Measurements from ENCODE around the gene IDI2.
"Not testable (repeated sequence)": the region's sequence is repeated elsewhere in the genome, so short reads cannot be mapped to it uniquely, and the experiment has no call there.

Gene IDI2

GRCh38 chr10:1025683-1026082, at the start of gene IDI2:
Gene IDI2, minus strand, starts transcription at chr10:1025859. Its CDS starts 1,136 bp downstream, at chr10:1024723.
- DNase-seq (ENCODE audit: low spot score), result no peak

- DNase-seq (ENCODE audit: low spot score), result no peak
Measured at GRCh38 chr10:1074748-1075308, 49.2 kb upstream of the IDI2 start.

GRCh38 chr10:1074052-1074747, 48.5 kb upstream of the IDI2 start:
- no peak for DNase-seq (ENCODE audit: low spot score)

GRCh38 chr10:1070919-1071318, 45.3 kb upstream of the IDI2 start:
- no peak for DNase-seq (ENCODE audit: low spot score)

DNA sequence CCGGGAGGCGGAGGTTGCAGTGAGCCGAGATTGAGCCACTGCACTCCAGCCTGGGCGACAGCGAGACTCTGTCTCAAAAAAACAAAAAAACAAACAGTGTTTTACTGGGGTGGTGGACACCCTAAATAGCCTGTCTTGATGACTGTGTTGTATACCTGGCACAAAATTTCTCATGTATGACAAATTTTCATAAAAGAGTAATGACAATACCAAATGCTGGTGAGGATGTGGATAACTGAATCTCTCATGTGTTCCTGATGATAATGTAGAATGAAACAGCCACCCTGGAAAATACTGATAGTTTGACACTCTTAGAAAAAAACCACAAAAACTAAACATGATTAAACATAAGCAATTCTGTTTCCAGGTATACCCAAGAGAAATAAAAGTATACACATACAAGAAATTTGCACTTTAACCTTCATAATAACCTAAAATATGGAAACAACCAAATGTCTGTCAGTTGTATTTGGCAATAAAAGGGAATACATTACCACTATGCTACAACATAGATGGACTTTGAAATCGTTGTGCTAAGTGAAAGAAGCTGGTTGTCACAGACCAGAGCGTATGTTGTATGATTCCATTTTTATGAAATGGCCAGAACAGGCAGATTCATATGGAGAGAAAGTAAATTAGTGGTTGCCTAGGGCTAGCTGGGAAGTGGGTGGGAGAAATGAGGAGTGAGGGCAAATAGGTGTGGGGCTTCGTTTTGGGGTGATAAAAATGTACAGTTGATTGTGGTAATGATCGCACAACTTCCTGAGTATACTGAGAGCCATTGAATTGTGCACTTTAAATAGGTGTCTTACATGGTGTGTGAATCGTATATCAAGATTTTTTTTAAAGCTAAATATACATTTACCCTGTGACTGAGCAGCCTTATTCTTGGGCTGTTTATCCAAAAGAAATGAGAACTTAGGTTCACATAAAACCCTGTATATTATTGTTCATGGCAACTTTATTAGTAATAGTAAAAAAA, 43.0 kb upstream of the IDI2 start:
- no peak for DNase-seq (ENCODE audit: low spot score)

DNA sequence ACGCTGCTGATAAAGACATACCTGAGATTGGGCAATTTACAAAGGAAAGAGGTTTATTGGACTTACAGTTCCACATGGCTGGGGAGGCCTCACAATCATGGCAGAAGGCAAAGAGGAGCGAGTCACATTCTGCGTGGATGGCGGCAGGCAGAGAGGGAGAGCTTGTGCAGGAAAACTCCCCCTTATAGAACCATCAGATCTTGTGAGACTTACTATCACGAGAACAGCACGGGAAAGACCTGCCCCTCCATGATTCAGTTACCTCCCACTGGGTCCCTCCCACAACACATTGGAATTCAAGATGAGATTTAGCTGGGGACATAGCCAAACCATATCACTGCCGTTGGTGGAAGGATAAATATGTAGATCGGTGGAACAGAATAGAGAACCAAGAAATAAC, 41.1 kb upstream of the IDI2 start:
- not testable (repeated sequence) for DNase-seq (ENCODE audit: low spot score)

GRCh38 chr10:1064964-1065247, 39.2 kb upstream of the IDI2 start:
- no peak for DNase-seq (ENCODE audit: low spot score)

GRCh38 chr10:1063232-1063865, 37.7 kb upstream of the IDI2 start:
- no peak for DNase-seq (ENCODE audit: low spot score)

GRCh38 chr10:1061930-1062774, 36.5 kb upstream of the IDI2 start:
- DNase-seq (ENCODE audit: low spot score), result no peak

DNA sequence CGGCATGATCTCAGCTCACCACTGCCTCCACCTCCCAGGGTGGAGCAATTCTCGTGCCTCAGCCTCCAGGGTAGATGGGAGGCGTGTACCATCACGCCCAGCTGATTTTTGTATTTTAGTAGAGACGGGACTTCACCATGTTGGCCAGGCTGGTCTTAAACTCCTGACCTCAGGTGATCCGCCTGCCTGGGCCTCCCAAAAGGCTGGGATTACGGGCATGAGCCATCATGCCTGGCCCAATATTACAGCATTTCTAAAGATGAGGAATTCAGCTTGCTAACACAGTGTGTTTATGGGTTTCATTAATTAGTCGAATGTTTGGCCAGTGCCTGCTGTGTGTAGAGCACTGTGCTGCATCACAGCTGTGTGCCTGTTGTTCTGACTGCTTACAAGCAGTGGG, 34.2 kb upstream of the IDI2 start:
- no peak for DNase-seq (ENCODE audit: low spot score)

GRCh38 chr10:1058017-1058416, 32.4 kb upstream of the IDI2 start:
- DNase-seq (ENCODE audit: low spot score), result no peak

DNA sequence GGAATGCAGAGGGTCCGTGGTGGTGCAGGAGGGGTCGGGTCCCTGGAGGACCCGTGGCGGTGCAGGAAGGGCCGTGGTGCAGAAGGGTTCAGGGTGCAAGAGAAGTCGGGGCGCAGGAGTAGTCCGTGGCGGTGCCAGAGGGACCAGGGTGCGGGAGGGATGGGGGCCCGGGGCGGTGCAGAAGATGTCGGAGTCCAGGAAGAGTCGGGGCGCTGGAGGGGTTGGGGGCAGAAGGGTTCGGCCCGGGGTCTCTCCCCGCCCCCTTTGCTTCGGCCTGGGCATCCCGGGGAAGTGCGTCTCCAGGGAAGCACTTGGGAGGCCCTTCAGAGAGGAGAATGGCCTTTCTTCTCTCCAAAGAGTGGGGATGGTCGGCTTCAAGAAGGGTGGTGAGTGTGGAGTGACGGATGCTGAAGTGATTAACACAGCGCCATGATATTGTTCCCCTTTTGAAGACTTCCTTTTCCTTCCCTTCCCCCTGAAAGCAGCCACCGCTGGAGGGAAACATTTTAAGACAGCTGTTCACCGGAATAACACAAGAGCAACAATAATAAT, 31.5 kb upstream of the IDI2 start:
- no peak for DNase-seq (ENCODE audit: low spot score)

DNA sequence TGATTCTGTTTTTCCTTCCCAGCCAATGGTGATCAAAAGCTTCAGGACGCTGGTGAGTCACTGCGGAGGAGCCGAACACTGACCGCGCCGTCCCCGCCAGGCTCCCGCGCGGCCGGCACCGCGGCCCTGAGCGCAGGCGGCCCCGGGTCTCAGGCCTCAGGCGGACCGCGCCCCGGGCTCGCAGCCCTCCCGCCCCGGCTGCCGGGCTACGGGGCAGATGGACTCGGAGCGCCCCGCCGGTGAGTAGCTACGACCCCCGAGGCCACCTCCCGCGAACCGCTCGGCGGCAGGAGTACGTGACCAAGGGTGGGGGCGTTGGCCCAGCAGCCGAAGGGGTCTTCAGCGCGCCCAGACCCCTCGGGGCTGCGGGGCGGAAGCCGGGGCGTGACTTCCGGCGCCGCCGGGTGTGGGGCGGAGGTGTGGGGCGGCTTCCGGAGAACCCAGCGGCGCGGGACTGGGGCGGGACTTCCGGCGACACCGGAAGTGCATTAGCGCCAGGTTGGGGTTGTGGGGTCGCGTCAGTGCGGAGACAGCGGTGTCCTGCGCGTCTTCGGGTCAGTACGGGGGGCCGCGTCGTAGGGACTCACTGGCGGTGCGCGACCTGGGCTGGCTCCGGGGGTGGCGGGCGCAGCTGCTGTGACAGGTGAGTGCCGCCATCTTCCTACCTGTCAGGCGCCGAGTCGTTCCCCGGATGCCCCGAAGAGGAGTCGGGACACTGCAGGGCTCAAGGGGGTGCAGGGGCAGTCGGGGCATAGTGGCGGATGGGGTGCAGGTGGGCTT, 30.9 kb upstream of the IDI2 start, which contains the start of gene WDR37:
WDR37 (plus strand) TSS at position 60 of the 780 bp plus-strand sequence. CDS start 15,771 bp downstream, outside the sequence.
- DNase-seq (ENCODE audit: low spot score), result peak; percentile 87

GRCh38 chr10:1054684-1055083, 29.0 kb upstream of the IDI2 start:
- no peak for DNase-seq (ENCODE audit: low spot score)

GRCh38 chr10:1050554-1050953, 24.9 kb upstream of the IDI2 start:
- DNase-seq (ENCODE audit: low spot score), result no peak

GRCh38 chr10:1050145-1050544, 24.5 kb upstream of the IDI2 start:
- no peak for DNase-seq (ENCODE audit: low spot score)

GRCh38 chr10:1049425-1049958, 23.8 kb upstream of the IDI2 start:
- DNase-seq (ENCODE audit: low spot score), result no peak

DNA sequence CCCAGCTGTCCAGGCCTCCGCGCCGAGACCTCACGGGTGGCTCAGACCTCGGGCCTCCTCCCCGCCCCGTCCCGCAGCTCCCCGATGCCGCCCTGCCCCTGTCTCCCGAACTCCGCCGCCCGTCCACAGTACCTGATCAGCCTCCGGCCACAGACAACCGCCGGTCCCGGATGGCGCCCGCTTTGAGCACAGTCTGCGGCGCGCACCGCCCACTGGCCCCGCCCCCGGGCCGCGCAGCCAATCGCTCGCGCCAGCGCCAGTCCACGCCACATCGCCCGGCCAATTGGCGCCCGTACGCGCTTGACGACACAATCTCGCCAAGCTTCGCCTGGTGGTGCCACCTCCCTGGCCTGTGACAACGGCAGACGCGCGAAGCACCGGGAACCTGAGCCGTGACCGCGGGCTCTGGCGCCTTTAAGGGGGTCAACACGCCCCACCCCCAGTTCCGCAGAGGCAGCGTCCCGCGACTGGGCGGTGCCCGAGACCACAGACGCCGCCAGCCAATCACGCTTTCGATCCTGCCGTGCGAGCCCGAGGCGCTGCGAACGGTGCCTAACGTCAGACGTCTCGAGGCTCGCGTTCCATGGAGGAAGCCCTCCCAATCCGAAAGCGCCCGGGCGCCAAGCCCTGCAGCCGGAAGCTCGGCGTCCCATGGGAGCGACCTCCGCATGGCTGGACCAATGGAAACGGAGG, 23.2 kb upstream of the IDI2 start, which contains the start of gene IDI1:
IDI1 (minus strand) TSS at position 388 of the 693 bp plus-strand sequence; CDS start at position 272, 116 bp downstream.
- peak; percentile 98 for DNase-seq (ENCODE audit: low spot score)

GRCh38 chr10:1048349-1048731, 22.7 kb upstream of the IDI2 start:
- peak; percentile 57 for DNase-seq (ENCODE audit: low spot score)
